ENCODE results near the gene ADAM8.
"Not testable (repeated sequence)": the region's sequence is repeated elsewhere in the genome, so short reads cannot be mapped to it uniquely, and the experiment has no call there.

Gene ADAM8

GRCh38 chr10:133230387-133231195 is 46.1 kb downstream of the ADAM8 start:
- DNase-seq (ENCODE audit: low spot score), result no peak

DNA sequence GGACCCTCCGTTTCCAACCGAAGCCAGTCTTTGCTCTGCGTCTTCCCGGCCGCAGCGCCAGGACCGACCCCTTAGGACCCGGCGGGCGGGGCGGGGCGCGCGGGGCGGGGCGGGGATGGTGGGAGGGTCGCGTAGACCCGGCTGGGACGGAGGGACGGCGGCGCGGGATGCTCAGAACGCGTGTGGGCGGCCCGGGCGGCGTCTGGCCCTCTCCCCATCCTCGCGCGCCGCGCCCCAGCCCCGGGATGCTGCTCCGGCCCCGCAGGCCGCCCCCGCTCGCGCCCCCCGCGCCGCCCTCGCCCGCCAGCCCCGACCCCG is 46.7 kb downstream of the ADAM8 start, which contains the start of gene UTF1:
UTF1 (plus strand) TSS at position 174 of the 318 bp plus-strand sequence; CDS start at position 246, 72 bp downstream.
- DNase-seq (ENCODE audit: low spot score), result no peak

- DNase-seq (ENCODE audit: low spot score), result no peak
Measured at GRCh38 chr10:133229265-133230043, 47.2 kb downstream of the ADAM8 start.

- DNase-seq (ENCODE audit: low spot score), result no peak
Measured at GRCh38 chr10:133227256-133227655, 49.4 kb downstream of the ADAM8 start.

DNA sequence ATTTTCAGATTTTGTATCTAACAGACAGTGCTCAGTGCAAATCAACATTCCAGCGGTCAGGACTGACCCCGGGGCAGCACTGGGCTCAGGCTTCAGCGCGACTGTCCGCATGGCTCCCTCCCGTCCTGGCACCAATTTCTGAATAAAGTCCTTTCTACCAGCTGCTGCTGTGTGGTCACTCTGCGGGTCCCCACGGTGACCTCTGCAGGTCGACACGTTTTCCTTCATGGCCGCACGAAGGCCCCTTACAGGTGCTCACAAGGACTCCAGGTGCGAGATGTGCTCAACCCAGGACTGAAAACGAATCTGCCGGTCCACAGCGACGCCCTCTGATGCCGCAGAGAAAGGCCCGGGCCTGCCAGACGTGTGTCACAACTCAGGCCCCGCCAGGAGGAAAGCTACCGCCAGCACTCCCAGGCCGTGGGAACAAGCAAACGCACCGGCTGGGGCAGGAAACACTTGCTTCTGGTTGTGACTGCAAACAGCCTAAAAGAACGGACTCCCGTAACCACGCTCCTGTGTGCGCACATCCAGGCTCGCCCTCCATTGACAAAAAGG is 50.3 kb downstream of the ADAM8 start:
- DNase-seq (ENCODE audit: low spot score), result no peak

GRCh38 chr10:133225707-133226191 is 50.9 kb downstream of the ADAM8 start:
- no peak for DNase-seq (ENCODE audit: low spot score)

GRCh38 chr10:133224756-133225372 is 51.8 kb downstream of the ADAM8 start:
- no peak for DNase-seq (ENCODE audit: low spot score)

- DNase-seq (ENCODE audit: low spot score), result no peak
Measured at GRCh38 chr10:133224076-133224475, 52.6 kb downstream of the ADAM8 start.

DNA sequence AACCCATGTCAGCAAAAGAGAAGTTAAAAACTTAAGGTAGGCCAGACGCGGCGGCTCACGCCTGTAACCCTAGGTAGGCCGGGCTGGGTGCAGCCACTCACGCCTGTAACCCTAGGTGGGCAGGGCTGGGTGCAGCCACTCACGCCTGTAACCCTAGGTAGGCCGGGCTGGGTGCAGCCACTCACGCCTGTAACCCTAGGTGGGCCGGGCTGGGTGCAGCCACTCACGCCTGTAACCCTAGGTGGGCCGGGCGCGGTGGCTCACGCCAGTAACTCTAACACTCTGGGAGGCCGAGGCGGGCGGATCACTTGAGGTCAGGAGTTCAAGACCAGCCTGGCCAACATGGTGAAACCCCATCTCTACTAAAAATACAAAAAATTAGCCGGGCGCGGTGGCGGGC is 54.9 kb downstream of the ADAM8 start:
- not testable (repeated sequence) for DNase-seq (ENCODE audit: low spot score)

DNA sequence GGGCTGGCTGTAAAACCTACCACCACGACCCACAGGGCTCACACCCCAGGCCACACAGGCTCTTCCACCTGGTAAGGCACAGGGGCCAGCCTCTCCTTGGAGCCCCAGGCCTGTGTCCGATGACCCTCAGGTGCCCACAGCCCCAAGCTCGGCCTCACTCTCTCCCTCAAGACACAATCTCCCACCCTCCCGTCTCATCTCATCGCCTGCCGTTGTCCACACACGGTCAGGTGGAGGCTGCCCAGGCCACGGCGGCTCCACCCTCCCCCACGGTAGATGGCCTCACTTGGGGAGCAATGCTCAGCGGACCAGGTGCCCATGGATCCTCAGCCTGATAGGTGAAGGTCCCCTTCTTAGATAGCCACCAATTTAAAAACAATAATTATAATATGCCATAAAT is 55.3 kb downstream of the ADAM8 start:
- DNase-seq (ENCODE audit: low spot score), result no peak

DNA sequence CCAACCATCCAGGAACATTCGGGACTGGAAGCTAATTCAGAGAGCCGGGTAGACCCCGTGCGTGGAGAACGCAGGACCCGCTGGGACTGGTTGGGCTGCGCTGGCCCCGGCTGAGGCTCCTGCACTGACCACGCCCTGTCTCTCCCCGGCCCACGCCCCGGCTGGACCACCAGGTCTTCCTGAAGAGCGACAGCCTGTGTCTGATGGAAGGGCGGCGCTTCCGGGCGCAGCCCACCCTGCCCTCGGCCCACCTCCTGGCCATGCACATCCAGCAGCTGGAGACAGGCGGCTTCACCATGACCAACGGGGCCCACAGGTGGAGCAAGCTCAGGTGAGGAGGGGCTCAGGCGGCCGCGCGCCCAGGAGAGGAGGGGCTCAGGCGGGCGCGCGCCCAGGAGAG is 56.9 kb downstream of the ADAM8 start:
- no peak for DNase-seq (ENCODE audit: low spot score)

GRCh38 chr10:133218891-133219290 is 57.8 kb downstream of the ADAM8 start:
- DNase-seq (ENCODE audit: low spot score), result no peak

- DNase-seq (ENCODE audit: low spot score), result no peak
Measured at GRCh38 chr10:133217800-133218589, 58.7 kb downstream of the ADAM8 start.

DNA sequence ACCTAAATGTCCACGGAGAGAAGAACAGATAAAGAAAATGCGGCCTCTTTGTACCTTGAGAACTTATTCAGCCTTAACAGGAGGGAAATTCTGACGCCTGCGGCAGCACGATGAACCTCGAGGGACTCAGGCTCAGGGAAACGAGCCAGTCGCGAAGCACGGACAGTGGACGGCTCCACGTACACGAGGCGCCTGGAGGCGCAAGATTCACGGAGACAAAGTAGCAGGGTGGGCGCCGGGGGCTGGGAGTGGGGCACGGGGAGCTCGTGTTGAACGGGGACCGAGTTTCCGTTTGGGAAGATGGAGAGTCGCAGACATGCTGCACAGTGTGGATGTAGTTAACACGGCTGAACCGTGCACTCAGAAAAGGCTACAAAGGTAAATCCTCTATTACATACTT is 59.9 kb downstream of the ADAM8 start:
- DNase-seq (ENCODE audit: low spot score), result no peak

- no peak for DNase-seq (ENCODE audit: low spot score)
Measured at GRCh38 chr10:133215586-133215985, 61.1 kb downstream of the ADAM8 start.

DNA sequence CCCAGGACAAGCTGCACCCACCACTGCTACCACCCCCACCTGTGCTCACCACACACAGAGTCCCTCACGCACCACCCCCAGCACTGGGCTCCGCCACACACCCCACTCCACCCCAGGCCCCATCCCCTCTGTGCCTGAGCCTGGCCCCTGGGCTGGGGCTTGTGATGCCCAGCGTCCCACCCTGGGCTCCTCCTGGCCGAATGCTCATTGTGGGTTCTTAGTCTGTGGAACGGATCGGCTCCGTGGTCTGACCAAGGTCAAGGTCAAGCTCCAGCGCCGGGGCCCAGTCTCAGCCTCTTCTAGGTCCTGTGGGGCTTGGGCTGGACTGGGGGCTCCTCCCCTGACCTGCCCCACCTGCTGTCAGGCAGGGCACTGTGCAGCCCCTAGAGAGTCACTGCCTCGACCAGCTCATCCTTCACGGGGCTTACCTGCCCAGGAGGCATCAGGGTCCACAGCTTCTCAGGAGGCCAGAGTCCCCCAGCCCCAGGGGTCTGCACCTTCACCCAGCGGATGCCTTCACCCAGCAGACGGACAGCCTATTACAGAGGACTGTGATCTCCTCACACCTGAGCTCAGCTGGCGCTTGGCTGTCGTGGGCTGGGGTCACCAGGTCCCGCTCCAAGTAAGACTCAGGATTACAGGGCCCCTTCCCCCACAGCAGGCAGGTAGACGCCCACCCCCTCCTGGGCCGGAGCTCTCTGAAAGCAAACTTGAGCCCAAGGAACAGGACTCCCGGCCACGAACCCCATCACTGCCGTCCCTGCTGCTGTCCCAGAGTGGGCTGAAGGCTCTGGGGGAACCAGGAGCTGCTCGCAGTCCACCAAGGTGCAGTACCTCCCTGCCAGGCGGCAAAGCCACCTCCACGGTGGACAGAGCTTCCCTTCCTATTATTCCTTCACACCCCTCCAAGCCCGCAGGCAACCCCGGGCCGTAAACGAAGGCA is 61.9 kb downstream of the ADAM8 start:
- DNase-seq (ENCODE audit: low spot score), result no peak

- DNase-seq (ENCODE audit: low spot score), result no peak
Measured at GRCh38 chr10:133213641-133214467, 62.8 kb downstream of the ADAM8 start.

DNA sequence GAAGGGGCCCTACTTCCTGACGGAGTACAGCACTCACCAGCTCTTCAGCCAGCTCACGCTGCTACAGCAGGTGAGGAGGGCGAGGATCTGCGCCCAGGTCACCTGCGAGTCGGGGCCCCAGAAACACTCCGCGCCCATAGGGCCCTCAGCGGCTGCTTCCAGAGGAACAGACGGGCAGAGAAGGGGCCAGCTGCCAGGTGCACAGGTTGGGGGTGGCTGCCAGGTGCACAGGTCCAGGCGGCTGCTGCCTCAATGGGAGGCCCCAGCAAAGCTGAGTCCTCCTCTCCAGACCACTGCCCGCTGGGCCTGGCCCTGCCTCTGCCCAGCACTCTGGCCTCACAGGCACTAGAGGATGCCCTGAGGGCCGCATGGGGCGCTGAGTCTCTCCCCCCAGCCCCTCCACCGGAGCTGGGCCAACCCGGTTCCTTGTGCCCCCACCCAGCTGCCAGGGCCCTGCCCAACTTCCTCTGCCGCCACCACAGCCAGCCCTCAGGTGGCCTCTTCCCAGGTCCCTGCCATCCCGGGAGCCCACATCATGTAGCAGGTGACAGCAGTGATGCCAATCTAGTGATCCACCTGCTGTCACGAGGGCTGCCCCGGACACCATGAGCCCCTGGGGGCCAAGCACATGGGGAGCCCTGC is 63.7 kb downstream of the ADAM8 start:
- DNase-seq (ENCODE audit: low spot score), result no peak

All from ecto neural progenitor cell (in vitro differentiated cells).